Measurements from ENCODE around the gene SUSD3.

Gene SUSD3

DNA sequence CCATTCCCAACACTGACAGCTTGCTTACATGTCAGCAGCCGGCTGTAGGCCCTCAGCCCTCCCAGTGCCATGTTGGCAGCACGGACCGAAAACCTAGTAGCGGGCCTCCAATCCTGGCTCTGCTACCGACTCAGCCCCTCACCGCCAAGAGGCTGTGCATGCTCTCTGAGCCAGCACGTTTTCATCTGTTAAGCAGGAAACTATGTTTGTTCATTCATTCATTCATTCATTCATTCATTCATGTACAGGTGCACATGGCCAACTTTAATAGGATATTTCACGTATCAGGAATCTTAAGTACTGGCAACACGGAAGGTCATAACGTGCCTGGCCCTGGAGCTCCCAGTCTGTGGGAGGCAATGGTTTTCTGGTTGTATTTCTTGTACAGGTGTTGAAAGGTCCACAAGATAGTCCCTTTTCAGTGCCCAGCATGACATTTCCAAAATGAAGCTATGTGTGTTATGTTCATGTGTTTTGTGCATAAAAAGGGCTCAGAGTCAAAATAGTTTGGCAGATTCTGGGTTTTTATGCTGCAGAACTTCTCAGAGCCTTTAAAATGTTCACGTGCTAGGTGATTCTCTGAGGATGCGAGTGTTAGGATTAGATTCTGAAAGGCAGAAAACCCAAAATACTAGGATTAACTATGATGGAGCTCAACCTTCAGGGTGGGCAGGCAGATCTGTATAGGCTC, 17.7 kb downstream of the SUSD3 start:
- DNase-seq (ENCODE audit: low spot score), result no peak

DNA sequence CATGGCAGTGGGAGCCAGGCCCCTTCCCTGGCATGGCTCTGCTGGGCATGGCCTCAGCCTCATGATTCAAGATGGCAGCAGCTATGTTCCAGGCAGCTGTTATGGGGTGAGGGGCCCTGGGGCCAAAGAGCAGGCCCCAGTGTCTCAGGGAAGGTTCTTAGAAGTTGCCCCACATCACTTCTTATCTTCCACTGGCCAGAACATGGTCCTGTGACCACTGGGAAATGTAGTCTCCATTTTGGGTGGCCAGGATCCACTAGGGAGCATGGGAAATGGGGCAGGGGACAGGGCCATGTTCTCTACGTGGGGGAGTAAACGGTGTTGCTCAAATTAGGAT, 18.3 kb downstream of the SUSD3 start:
- DNase-seq (ENCODE audit: low spot score), result no peak

DNA sequence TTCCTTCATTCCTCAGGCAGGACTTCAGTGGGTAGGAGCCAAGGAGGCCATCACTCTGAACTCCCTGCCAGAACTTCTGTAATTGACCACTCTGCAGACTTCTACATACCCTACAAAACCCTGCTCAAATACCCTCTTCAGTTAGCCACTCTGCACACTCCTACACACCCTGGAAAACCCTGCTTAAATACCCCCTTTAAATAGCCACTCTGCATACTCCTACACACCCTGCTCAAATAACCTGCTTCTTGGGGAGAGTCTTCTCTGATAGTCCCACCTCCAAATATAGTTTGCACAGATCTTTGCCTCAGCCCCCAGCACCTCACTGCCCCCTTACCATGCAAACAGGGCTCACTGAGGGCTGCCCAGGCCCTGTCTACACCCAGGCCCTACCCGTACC, 18.9 kb downstream of the SUSD3 start:
- no peak for DNase-seq (ENCODE audit: low spot score)

DNA sequence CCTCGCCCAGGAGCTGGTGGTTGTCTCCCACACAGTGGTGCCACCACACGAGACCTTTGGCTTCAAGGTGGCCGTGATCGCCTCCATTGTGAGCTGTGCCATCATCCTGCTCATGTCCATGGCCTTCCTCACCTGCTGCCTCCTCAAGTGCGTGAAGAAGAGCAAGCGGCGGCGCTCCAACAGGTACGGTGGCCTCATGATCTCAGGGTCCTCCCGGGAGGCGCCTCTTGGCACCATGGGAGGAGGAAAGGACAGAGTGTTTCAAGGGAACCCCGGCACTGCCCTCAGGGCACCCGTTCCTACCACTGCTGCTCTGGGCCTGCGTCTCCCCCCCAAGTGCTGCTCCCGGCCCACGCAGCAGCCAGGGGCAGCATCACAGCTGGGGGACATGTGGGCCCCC, 19.3 kb downstream of the SUSD3 start:
- no peak for DNase-seq (ENCODE audit: low spot score)

DNA sequence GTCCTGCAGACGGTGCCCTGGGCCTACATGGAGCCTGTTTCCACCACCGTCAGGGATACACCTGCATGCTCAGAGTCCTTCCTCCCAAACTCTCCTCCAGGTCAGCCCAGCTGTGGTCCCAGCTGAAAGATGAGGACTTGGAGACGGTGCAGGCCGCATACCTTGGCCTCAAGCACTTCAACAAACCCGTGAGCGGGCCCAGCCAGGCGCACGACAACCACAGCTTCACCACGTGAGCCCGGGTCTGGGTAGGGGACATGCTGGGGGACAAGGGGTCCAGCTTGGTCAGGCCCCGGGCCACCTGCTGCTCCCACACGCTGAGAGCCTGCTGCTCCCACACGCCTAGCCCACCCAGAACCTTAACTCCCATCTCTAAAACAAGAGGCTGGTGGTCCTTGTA, 20.9 kb downstream of the SUSD3 start:
- DNase-seq (ENCODE audit: low spot score), result no peak

DNA sequence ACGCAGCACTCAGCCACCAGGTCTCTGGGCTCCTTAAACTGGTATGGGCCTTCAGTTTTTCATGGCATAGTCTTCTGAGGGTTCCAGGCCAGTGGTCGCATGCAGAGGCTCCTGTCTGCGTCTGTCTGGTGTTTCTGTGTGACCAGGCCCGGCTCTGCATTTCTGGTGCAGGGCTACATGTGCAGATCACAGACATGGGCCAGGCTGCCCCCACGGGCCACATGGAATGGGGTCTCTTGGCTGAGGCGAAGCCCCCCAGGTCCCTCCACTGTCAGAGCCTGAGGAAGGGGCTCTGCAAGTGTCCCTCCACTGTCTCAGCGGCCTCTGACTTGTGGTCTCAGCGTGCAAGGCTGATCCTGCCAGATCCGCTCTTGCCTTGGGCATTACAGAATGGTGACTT, 21.9 kb downstream of the SUSD3 start:
- DNase-seq (ENCODE audit: low spot score), result no peak

DNA sequence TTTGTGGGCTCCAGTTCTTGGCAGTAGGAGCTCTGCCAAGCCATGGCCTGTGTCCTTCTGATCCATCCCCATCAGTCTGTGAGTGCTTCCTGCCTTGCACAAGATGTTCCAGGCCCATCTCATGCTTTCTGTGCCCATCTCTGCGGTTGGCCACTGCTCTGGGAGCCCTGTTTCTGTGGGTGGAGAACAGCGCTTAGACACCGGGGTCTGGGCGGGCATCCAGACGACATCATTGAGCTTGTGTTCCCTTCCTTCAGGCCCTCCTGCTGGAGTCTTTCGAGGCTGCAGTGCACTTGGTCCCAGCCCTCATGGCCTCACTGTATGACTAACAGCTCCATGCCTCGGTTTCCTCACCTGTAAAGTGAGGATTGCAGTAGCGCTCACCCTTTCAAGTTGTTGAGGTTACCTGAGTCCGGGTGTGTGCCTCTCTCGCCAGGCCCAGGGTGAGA, 22.6 kb downstream of the SUSD3 start:
- DNase-seq (ENCODE audit: low spot score), result no peak

DNA sequence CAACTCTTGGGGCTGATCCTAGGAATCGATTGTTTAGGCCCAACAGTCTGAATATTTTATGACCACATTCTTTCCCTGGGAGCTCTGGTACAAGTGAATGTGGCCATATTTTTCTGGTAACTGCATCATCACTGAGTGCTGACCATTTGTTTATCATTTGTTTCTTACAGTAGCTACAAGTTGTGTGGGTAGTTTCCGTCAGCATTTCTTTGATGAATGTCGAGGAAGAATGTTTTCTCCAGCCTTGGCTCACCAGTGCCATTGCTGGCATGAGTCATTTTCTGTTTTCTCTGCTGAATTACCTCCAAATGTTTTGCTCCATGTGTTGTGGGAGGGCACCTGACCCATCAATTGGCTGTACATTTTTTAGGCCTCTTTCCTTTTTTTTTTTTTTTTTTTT, 23.4 kb downstream of the SUSD3 start:
- no peak for DNase-seq (ENCODE audit: low spot score)

DNA sequence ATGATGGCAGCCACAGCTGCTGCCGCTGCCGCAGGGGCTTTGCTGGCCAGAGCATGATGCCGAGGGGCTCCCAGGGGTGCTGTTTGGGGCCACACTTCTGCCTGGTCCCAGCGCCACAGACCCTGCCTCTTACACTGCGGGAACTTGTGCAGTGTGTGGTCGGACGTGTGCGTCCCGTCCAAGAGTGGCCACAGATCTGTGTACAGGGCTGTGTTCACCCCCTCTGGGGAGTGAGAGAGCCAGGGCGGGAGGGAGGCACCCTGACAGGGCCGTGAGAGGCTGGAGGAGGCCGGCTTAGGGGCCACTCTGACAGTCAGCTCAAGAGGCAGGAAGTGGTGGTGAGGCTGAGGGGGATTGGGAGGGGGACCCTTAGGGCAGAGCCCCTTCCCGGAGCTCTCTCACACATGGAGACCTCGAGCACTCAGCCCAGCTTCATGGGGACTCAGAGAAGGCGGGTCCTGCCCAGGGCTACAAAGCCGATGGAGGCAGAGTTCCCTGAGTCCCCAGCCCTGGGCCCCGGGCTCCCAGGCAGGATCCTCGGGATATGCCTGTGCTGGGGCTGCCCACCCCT, 24.4 kb downstream of the SUSD3 start:
- no peak for DNase-seq (ENCODE audit: low spot score)

DNA sequence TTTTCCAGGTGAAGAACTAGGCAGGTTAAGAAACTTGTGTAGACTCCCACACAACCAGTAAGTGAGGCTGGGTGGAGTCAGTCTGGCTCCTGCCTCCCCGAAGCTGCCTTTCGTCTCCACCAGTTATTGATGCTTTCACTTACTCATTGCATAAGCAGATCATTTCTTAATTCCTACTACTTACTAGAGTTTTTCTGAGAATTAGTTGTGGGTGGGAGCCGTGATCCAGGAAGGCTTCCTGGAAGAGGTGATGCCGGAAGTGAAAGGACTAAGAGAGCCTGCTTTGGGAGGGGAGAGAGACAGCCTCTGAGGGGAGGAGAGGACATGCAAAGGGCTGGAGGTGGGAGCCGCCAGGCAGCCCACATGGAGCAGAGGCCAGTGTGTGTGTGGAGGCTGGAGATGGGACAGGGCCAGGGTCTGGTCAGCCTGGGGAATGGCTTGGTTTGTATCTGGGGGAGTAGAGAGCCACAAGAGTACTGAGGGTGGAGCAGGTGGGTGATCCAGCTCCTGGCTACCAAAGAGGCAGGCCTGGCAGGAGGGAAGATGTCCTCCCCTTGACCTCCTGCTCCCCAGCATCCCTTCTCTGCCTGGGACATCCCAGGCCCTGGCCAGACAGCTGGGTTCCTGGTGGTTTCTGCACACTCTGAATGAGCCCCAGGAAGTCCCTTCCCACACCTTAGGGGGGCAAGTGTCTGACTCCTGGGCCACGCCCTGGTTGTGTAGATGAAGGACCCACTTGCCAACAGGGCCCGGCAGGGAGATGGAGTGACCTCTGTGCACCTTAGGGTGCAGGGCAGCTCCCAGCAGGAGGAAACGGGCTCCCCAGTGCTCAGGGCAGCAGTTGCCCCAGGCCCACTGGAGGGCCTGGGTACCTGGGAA, 25.3 kb downstream of the SUSD3 start:
- DNase-seq (ENCODE audit: low spot score), result no peak

DNA sequence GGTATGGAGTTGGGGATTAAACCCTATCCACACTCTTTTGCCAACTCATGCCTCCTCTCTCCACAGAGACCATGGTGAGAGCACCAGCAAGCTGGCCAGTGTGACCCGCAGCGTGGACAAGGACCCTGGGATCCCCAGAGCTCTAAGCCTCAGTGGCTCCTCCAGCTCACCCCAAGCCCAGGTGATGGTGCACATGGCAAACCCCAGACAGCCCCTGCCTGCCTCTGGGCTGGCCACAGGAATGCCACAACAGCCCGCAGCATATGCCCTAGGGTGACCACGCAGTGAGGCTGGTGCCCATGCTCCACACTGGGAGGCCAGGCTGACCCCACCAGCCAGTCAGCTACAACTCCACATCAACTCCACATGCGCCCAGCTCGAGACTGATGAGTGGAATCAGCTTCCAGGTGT, 26.0 kb downstream of the SUSD3 start:
- no peak for DNase-seq (ENCODE audit: low spot score)

DNA sequence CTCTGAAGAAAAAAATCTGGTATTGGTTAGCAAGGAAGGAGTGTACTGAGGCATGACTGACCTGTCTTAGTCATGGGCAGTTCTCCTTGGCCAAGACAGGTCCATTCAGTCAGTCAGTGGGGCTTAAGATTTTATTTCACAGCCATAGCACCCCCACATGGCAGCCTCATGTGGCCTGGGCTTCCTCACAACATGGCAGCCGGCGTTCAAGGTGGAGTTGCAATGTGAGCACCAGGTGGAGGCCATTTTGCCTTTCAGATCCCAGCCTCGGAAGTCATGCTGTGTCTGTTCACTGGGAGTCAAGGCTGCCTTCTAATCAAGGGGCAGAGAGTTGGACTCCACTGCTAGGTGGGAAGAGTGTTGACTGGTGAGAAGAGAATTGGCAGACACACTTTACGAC, 27.2 kb downstream of the SUSD3 start:
- no peak for DNase-seq (ENCODE audit: low spot score)

DNA sequence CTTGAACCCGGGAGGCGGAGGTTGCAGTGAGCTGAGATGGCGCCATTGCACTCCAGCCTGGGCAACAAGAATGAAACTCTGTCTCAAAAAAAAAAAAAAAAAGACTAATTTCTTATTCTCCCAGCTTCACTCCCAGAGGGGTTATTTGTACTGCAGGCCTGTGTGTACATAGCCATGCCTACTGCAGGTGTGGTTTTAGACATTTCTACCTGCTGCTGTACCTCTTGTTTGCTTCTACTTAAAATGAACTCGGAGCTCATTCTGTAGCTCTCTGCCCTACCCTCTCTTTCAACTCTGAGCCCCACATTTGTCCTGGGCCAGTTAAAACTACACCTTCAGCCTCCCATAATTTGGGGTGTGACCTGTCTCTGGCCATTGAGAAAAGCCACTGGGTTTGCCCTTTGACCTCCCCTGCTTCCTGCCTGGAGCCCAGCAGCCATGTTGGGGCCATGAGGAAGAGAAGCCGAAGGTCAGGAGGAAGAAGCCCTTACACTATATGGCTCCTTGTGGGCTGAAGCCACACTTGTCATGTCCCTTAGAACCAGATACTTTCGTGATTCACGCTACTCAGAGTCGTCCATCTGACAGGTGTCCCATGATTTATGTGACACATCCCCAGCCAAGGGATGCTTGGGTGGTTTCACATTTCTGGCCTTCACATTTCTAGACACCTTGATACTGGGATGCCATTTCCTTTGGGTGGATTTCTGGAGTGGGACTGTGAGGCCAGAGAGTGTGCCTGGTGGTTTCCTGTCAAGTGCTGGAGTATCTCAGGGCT, 28.1 kb downstream of the SUSD3 start:
- DNase-seq (ENCODE audit: low spot score), result no peak

DNA sequence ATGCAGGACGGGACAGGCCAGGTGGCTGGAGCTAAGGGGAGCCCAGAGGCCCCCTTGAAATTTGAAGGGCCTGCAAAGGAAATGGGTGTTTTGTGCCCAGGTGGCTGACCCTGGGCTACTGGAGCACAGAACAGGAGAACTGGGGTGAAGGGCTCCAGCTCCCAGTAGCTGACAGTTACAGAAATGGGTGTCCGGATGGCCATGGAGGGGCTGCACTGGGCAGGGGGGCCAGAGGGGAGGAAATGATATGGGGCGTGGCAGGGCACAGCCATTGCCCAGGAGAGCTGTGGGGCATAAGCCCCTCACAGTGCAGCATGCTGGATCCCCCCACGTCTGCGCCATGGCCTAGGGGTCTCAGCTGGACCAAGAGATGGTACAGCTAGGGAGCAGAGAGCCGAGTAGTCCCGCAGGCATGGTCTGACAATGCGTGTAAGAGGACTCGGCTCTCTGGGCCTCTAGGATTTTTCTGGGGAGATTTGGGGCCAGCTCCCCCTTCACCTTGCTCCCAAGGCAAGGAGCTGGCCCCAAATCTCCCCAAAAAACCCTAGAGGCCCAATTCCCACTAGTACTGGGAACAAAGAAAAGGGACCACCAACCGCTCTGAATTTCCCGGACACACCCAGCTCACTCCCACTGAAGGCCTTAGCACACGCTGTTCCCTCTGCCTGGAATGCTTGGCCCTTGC, 29.6 kb downstream of the SUSD3 start:
- DNase-seq (ENCODE audit: low spot score), result no peak

DNA sequence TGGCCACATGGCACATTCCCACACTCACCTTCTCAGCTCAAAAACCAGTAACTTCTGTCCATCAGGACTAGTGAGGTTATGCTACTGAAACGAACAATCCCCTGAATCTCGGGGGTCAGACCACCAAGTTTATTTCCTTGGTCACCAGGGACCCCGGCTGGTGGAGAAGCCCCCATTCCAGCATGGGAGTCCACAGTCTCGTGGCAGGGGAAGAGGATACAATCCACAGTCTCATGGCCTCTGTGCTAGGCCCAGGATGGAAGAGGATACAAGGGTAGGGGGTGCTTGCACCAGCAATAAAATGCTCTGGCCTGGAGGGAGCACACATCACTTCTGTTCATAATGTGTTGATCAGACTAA, 30.1 kb downstream of the SUSD3 start:
- no peak for DNase-seq (ENCODE audit: low spot score)

DNA sequence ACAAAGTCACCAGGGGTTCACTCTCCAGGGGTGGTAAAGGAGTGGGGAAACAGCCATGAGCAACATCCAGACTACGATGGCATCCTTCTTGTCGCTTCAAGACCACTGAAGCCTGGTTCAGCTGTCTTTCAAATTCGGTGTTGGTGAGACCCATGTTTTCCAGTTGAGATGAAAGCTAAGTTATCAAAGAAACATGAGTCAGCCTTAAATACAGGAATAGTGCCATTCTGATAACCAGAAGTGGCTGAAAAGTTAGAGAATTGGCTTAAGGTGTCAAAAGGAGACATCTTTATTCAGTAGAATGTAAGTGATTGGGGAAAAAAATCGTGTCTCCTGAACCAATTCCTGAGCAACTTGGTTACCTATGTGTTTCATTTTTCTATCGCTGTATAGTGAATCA, 30.5 kb downstream of the SUSD3 start:
- no peak for DNase-seq (ENCODE audit: low spot score)

DNA sequence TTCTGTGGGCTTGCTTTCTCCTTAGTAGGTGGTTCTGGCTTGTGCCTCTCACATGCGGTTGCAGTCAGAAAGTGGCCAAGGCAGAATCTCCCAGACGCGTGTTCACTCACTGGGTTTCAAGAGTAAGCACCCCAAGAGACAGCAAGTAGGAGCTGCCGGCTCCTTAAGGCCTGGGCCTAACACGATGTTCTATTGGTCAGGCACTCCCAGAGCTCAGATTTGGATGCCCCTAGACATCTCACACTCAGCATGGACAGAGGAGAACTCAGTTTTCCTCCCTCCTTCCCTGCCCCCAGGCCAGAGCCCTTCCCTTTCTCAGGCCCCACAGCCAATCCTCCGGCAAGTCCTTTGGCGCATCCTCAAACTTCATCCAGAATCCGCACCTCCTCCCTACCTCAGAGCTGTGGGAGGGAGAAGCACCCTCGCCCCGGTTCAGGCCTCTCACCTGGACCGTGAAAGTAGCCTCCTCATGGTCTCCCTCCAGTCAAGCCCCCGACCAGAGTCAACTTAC, 31.0 kb downstream of the SUSD3 start:
- DNase-seq (ENCODE audit: low spot score), result no peak

DNA sequence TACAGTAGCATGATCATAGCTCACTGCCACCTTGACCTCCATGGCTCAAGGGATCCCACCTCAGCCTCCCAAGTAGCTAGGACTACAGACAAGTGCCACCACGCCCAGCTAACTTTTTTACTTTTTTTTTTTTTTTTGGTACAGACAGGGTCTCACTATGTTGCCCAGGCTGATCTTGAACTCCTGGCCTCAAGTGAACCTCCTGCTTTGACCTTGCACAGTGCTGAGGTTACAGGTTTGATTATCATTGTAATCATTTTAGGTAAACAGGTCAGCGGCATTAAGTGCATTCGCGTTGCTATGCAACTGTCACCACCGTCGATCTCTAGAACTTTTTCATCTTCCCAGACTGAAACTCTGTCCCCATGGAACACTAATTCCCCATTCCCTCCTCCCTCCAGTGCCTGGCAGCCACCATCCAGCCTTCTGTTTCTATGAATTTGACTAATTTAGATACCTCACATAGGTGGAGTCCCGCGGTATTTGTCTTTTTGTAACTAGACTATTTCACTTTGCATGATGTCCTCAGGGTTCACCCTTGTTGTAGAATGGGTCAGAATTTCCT, 31.7 kb downstream of the SUSD3 start:
- no peak for DNase-seq (ENCODE audit: low spot score)

DNA sequence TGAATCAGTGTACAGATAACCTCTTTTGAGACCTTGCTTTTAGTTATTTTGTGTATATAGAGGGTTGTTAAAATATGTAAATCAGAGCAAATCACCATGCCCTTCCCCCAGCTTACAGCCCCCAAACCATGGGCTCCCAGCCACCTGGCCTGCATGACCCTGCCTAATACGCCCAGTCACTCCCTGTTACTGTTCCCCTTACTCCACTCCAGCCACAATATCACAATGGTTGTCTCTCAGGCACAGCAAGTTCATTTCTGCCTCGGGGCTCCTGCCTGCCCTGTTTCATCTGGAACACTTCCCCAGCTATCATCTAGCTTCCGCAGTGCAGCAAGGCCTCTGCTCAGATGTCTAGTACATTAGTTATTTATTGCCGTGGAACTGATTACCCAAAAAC, 32.6 kb downstream of the SUSD3 start:
- no peak for DNase-seq (ENCODE audit: low spot score)

DNA sequence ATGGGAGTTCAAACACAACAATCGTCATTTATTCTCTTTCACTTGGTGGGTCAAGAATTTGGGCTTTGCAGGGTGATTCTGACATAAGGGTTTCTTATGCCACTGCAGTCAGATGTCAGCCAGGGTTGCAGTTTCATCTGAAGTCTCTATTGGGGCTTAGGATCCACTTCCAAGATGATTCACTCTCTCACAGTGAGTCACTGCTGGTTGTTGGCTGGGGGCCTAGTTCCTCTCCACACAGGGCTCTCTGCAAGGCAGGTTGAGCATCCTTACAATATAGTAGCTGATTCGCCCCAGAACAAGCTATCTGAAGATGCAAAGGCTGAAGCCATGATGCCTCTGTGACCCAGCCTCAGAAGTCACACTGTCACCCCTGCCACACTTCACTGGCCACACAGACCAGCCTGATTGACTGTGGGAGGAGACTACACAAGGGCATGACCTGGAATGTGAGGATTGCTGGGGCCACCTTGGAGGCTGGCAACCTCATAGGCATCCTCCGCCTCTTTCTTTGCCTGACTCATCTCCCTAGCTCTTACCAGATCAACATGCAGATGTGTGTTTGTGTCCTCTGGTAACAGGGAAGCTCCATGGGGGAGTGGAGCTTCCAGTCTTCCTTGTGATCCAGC, 33.1 kb downstream of the SUSD3 start:
- no peak for DNase-seq (ENCODE audit: low spot score)
